H1 (cell line): ENCODE data around the gene NBEA. TPM values are rescaled to one million over a fixed set of nuclear protein-coding genes. Genes with fewer than 3 reads are reported as not detected.

Experiments used
- CTCF ChIA-PET: fragments of 300-600 bp; sonication (Branson Sonifier 250); formaldehyde crosslinking; loops from one replicate; lab custom pipeline; 2021; ENCODE audit not compliant: partially characterized antibody; lab: Charles Lee
- POLR2A ChIA-PET: fragments of 300-600 bp; sonication (Branson Sonifier 250); formaldehyde crosslinking; loops from one replicate; lab custom pipeline; 2021; ENCODE audit warnings: inconsistent platforms; ENCODE audit not compliant: partially characterized antibody; lab: Charles Lee
- DNase-seq, 2 experiments: peaks; one replicate each; pipeline versions ENCODE4 v3.0.0 to v3.0.0-alpha.2; 2010 to 2022; ENCODE audit warnings: low spot score in 2 of 2, low read depth in 1 of 2, mixed read lengths in 1 of 2
- FAIRE-seq: peaks from 2 replicates; lab custom pipeline; 2011; peaks lifted over from hg19 to GRCh38; lab: Jason Lieb, UNC
- H2AFZ ChIP-seq: 2 replicates; pipeline ENCODE4 v1.8.1; 2012; ENCODE audit warnings: low read length, inconsistent platforms
- H2AK5ac ChIP-seq: 2 replicates; pipeline ENCODE4 v1.6.1; 2013; ENCODE audit warnings: low read depth, low read length
- H2BK120ac ChIP-seq: replicated peaks from 2 replicates; pipeline ENCODE3; 2013; ENCODE audit warnings: low read depth, low read length, inconsistent platforms
- H2BK12ac ChIP-seq: 2 replicates; pipeline ENCODE4 v1.6.1; 2013; ENCODE audit warnings: low read depth, low read length
- H2BK15ac ChIP-seq: 2 replicates; pipeline ENCODE4 v1.6.1; 2013; ENCODE audit warnings: low read length
- H2BK20ac ChIP-seq: 2 replicates; pipeline ENCODE4 v1.6.1; 2013; ENCODE audit warnings: low read length
- H2BK5ac ChIP-seq: 2 replicates; pipeline ENCODE4 v1.6.1; 2013; ENCODE audit warnings: low read depth, low read length
- H3K14ac ChIP-seq: 2 replicates; pipeline ENCODE4 v1.6.1; 2013; ENCODE audit warnings: inconsistent platforms; ENCODE audit not compliant: insufficient read length
- H3K18ac ChIP-seq: 2 replicates; pipeline ENCODE4 v1.6.1; 2013; ENCODE audit warnings: low read length; ENCODE audit errors: extremely low read depth
- H3K23ac ChIP-seq: 2 replicates; pipeline ENCODE4 v1.6.1; 2013; ENCODE audit warnings: inconsistent platforms; ENCODE audit not compliant: insufficient read length
- H3K23me2 ChIP-seq: 2 replicates; pipeline ENCODE4 v1.6.1; 2013; ENCODE audit warnings: low read depth, low read length
- H3K27ac ChIP-seq: 2 replicates; pipeline ENCODE4 v1.6.1; 2011; ENCODE audit warnings: low read depth, low read length, inconsistent platforms
- H3K27me3 ChIP-seq, 4 experiments: replicated peaks in 1 of 4; 1 replicate in 1 of 4; 2 replicates in 3 of 4; pipeline versions ENCODE4 v1.6.1 to v1.8.1; 2011 to 2013; ENCODE audit warnings: low read length in 3 of 4, mild to moderate bottlenecking in 3 of 4, inconsistent platforms in 2 of 4, mixed read lengths in 2 of 4, moderate library complexity in 1 of 4; ENCODE audit not compliant: control insufficient read depth in 3 of 4, insufficient read depth in 3 of 4; ENCODE audit errors: extremely low read depth in 1 of 4
- H3K36me3 ChIP-seq, 4 experiments: 2 replicates each; pipeline versions ENCODE4 v1.6.1 to v1.8.1; 2011 to 2013; ENCODE audit warnings: mild to moderate bottlenecking in 4 of 4, low read length in 3 of 4, moderate library complexity in 2 of 4, control low read depth in 1 of 4, inconsistent platforms in 1 of 4; ENCODE audit not compliant: insufficient read depth in 4 of 4, control insufficient read depth in 2 of 4
- H3K4ac ChIP-seq: replicated peaks from 2 replicates; pipeline ENCODE3; 2013; ENCODE audit warnings: low read length, low read depth, mixed read lengths, inconsistent platforms; ENCODE audit not compliant: insufficient read length
- H3K4me1 ChIP-seq, 4 experiments: replicated peaks in 1 of 4; 1 replicate in 1 of 4; 2 replicates in 3 of 4; pipeline versions ENCODE4 v1.6.1 to v1.8.1; 2011 to 2013; ENCODE audit warnings: low read length in 3 of 4, inconsistent platforms in 2 of 4, mixed read lengths in 1 of 4; ENCODE audit not compliant: insufficient read depth in 4 of 4, control insufficient read depth in 3 of 4
- H3K4me2 ChIP-seq, 2 experiments: 2 replicates each; pipeline versions ENCODE4 v1.6.1 to v1.8.1; 2011 to 2013; ENCODE audit warnings: low read depth in 2 of 2, low read length in 2 of 2, control low read depth in 1 of 2, inconsistent platforms in 1 of 2, mild to moderate bottlenecking in 1 of 2; ENCODE audit not compliant: insufficient read depth in 1 of 2
- H3K4me3 ChIP-seq, 4 experiments: fragments of 200-600, 300-600 bp in 1 of 4; sonication (generic), shearing (Covaris generic), sonication (Bioruptor Twin) in 1 of 4; 2 replicates each; pipeline versions ENCODE4 v1.5.1 to v1.8.1; 2011 to 2016; ENCODE audit warnings: low read length in 4 of 4, low read depth in 3 of 4, control low read depth in 2 of 4, inconsistent platforms in 2 of 4, mild to moderate bottlenecking in 2 of 4, mixed read lengths in 1 of 4, moderate library complexity in 1 of 4; ENCODE audit not compliant: insufficient read depth in 2 of 4; ENCODE audit errors: extremely low read depth in 1 of 4
- H3K56ac ChIP-seq: replicated peaks from 2 replicates; pipeline ENCODE3; 2013; ENCODE audit warnings: low read depth, mild to moderate bottlenecking, mixed read lengths, low read length, inconsistent platforms; ENCODE audit not compliant: insufficient read length
- H3K79me1 ChIP-seq: 2 replicates; pipeline ENCODE4 v1.6.1; 2013; ENCODE audit warnings: low read depth, low read length, control low read depth
- H3K79me2 ChIP-seq, 2 experiments: 2 replicates each; pipeline versions ENCODE4 v1.6.1 to v1.8.1; 2012 to 2013; ENCODE audit warnings: low read length in 2 of 2, mild to moderate bottlenecking in 2 of 2, inconsistent platforms in 1 of 2; ENCODE audit not compliant: insufficient read depth in 2 of 2, control insufficient read depth in 1 of 2
- H3K9ac ChIP-seq, 4 experiments: replicated peaks in 1 of 4; 1 replicate in 1 of 4; 2 replicates in 3 of 4; pipeline versions ENCODE4 v1.6.1 to v1.8.1; 2011 to 2013; ENCODE audit warnings: low read depth in 3 of 4, low read length in 3 of 4, control low read depth in 2 of 4, mild to moderate bottlenecking in 2 of 4, moderate library complexity in 2 of 4, inconsistent platforms in 1 of 4; ENCODE audit errors: extremely low read depth in 1 of 4
- H3K9me3 ChIP-seq, 2 experiments: 2 replicates each; pipeline versions ENCODE4 v1.6.1 to v1.8.1; 2012 to 2013; ENCODE audit warnings: mild to moderate bottlenecking in 2 of 2, moderate library complexity in 2 of 2, control low read depth in 1 of 2, inconsistent platforms in 1 of 2, low read depth in 1 of 2, low read length in 1 of 2, mixed read lengths in 1 of 2; ENCODE audit not compliant: insufficient read depth in 2 of 2
- H4K20me1 ChIP-seq, 2 experiments: replicated peaks in 1 of 2; 2 replicates each; pipeline versions ENCODE3 to v1.8.1; 2011 to 2013; ENCODE audit warnings: inconsistent platforms in 2 of 2, low read length in 2 of 2, mild to moderate bottlenecking in 1 of 2; ENCODE audit not compliant: insufficient read depth in 2 of 2, control insufficient read depth in 1 of 2
- H4K5ac ChIP-seq: 2 replicates; pipeline ENCODE4 v1.6.1; 2013; ENCODE audit warnings: low read length, low read depth, mixed read lengths, inconsistent platforms; ENCODE audit not compliant: insufficient read length
- H4K8ac ChIP-seq: 2 replicates; pipeline ENCODE4 v1.8.0; 2013; ENCODE audit warnings: mild to moderate bottlenecking, moderate library complexity, low read length, inconsistent platforms; ENCODE audit not compliant: insufficient read depth; ENCODE audit errors: extremely low read depth
- H4K91ac ChIP-seq: replicated peaks from 2 replicates; pipeline ENCODE3; 2013; ENCODE audit warnings: low read length, mixed read lengths, inconsistent platforms; ENCODE audit not compliant: insufficient read length
- CREB1 ChIP-seq: IDR thresholded peaks from 2 replicates; pipeline ENCODE4 v1.6.1; 2012; ENCODE audit warnings: inconsistent platforms
- FOSL1 ChIP-seq: IDR thresholded peaks from 2 replicates; pipeline ENCODE4 v1.6.1; 2011; ENCODE audit warnings: mild to moderate bottlenecking, low read depth, low read length, moderate library complexity; ENCODE audit not compliant: insufficient read depth
- GTF2F1 ChIP-seq: IDR thresholded peaks from 2 replicates; pipeline ENCODE4 v1.6.1; 2012; ENCODE audit warnings: low read depth, low read length, improper control_type of control experiment, borderline replicate concordance
- HDAC6 ChIP-seq: IDR thresholded peaks from one replicate; pipeline ENCODE4 v1.7.1; 2012; ENCODE audit warnings: low read depth, mild to moderate bottlenecking, inconsistent platforms, low read length, moderate library complexity
- JUN ChIP-seq: IDR thresholded peaks from 2 replicates; pipeline ENCODE4 v1.6.1; 2011; ENCODE audit warnings: low read depth, mild to moderate bottlenecking, improper control_type of control experiment, low read length
- JUND ChIP-seq: IDR thresholded peaks from 2 replicates; pipeline ENCODE4 v1.6.1; 2011; ENCODE audit warnings: mild to moderate bottlenecking, improper control_type of control experiment, low read length
- KDM1A ChIP-seq: fragments of 200-600, 300-600 bp; sonication (generic); IDR thresholded peaks from 2 replicates; pipeline ENCODE4 v1.7.1; 2016; ENCODE audit warnings: mild to moderate bottlenecking, low read length, borderline replicate concordance
- MAX ChIP-seq: IDR thresholded peaks from 2 replicates; pipeline ENCODE4 v1.6.1; 2012; ENCODE audit warnings: inconsistent platforms
- POLR2AphosphoS5 ChIP-seq: IDR thresholded peaks from 2 replicates; pipeline ENCODE4 v1.6.1; 2011; ENCODE audit warnings: low read depth, low read length
- RBBP5 ChIP-seq: IDR thresholded peaks from 2 replicates; pipeline ENCODE4 v1.7.1; 2012; ENCODE audit warnings: low read depth, mild to moderate bottlenecking, inconsistent platforms, low read length, moderate library complexity, borderline replicate concordance
- SP2 ChIP-seq: IDR thresholded peaks from 2 replicates; pipeline ENCODE4 v1.6.1; 2012; ENCODE audit warnings: mild to moderate bottlenecking, low read length, inconsistent platforms
- TCF12 ChIP-seq: IDR thresholded peaks from 2 replicates; pipeline ENCODE4 v1.6.1; 2011; ENCODE audit warnings: low read depth, mild to moderate bottlenecking, low read length
- TEAD4 ChIP-seq: IDR thresholded peaks from 2 replicates; pipeline ENCODE4 v1.6.1; 2012; ENCODE audit warnings: low read depth, low read length, inconsistent platforms, mixed read lengths
- USF2 ChIP-seq: IDR thresholded peaks from 2 replicates; pipeline ENCODE4 v1.6.1; 2011; ENCODE audit warnings: low read length, improper control_type of control experiment
- ZNF274 ChIP-seq: IDR thresholded peaks from 2 replicates; pipeline ENCODE4 v1.7.0; 2012; ENCODE audit warnings: low read length, borderline replicate concordance; ENCODE audit errors: extremely low read depth
- WGBS, 2 experiments: shearing (Covaris generic) in 1 of 2; methylation state at CpG; one replicate each; pipeline versions ENCODE4 v1.1.6 to v1.1.7; 2013 to 2015; ENCODE audit warnings: low lambda C conversion rate in 2 of 2, mixed read lengths in 2 of 2, inconsistent platforms in 1 of 2, low coverage in 1 of 2, missing lambda C conversion rate in 1 of 2; ENCODE audit not compliant: insufficient replicate concordance in 2 of 2, insufficient coverage in 1 of 2, insufficient read length in 1 of 2; ENCODE audit errors: extremely low coverage in 1 of 2, missing lambda C conversion rate in 1 of 2; 5-methylcytosine and 5-hydroxymethylcytosine counted together
- polyA plus RNA-seq, 7 experiments: library from polyadenylated mRNA; depleted of rRNA in 3 of 7; stranded (reverse) in 5 of 7; unstranded in 2 of 7; fragments of >200 nt in 5 of 7; fragments of 200-250 nt in 2 of 7; gene quantifications; 1 replicate in 5 of 7; 2 replicates in 1 of 7; 4 replicates in 1 of 7; pipeline versions ENCODE4 v1.2.1 to v1.2.3, GENCODE V29; 2011 to 2013; ENCODE audit warnings: missing spikeins in 2 of 7, mixed read lengths in 2 of 7
- total RNA-seq: library from RNA; stranded (reverse); fragmentation: NEBNext Ultra II Directional; extraction: Animal tissue kit (Norgen Biotek cat#: 25700); gene quantifications from 2 replicates; pipeline ENCODE4 v1.2.1, GENCODE V29; 2021

Gene NBEA
- total and polyA plus RNA-seq, 2 of the 8 experiments (the other 6 are each of a cell fraction or from before 2014, with no cell fraction given): 14.2 to 21.5 TPM

- no peaks in the 10 kb centered on the region for H3K79me1 ChIP-seq
- H3K36me3 ChIP-seq: peaks cover 0 to 7% (median 1%) of the 10 kb centered on the region in 4 experiments; a peak in 3 of 8 replicates
- no peak overlapping the region for H2AFZ ChIP-seq
- H4K91ac ChIP-seq: no peak overlapping the region
- no peak overlapping the region for H3K9ac ChIP-seq
- no peak for FAIRE-seq
- H3K4me2 ChIP-seq: no peak overlapping the region
- H3K4me3 ChIP-seq: no peak overlapping the region
- ChIA-PET CTCF (no interaction called here), POLR2A (no interaction called here)
- H2AK5ac ChIP-seq: no peak overlapping the region
- H2BK120ac ChIP-seq: no peak overlapping the region
- no peak overlapping the region for H3K18ac ChIP-seq
- H3K4ac ChIP-seq: no peak overlapping the region
- H2BK15ac ChIP-seq: no peak overlapping the region
- no peak overlapping the region for H2BK20ac ChIP-seq
- H3K23me2 ChIP-seq: no peaks in the 10 kb centered on the region
- H2BK12ac ChIP-seq: no peak overlapping the region
- no peaks in the 10 kb centered on the region for H3K79me2 ChIP-seq
- H3K56ac ChIP-seq: no peak overlapping the region
- no peaks in the 10 kb centered on the region for H3K4me1 ChIP-seq
- 90% methylated on average over 3 of the region's 4 CpGs; no CpG with 5 or more reads in 1 of the 2 experiments for WGBS, 2 experiments
- no peak overlapping the region for H4K8ac ChIP-seq
- H4K20me1 ChIP-seq: no peaks in the 10 kb centered on the region
- no peak overlapping the region for H3K14ac ChIP-seq
- DNase-seq: no peak
- H3K23ac ChIP-seq: no peak overlapping the region
- no peak overlapping the region for H4K5ac ChIP-seq
- no peaks in the 10 kb centered on the region for H3K9me3 ChIP-seq
- H2BK5ac ChIP-seq: no peak overlapping the region
- H3K27me3 ChIP-seq: no peaks in the 10 kb centered on the region
- H3K27ac ChIP-seq: no peak overlapping the region
- no peak for TF ChIP-seq POLR2AphosphoS5
- no peak for TF ChIP-seq USF2
- TF ChIP-seq CREB1: no peak
- TF ChIP-seq TEAD4: no peak
- no peak for TF ChIP-seq FOSL1
- no peak for TF ChIP-seq GTF2F1
- no peak for TF ChIP-seq KDM1A
- no peak for TF ChIP-seq JUND
- TF ChIP-seq MAX: no peak
- no peak for TF ChIP-seq TCF12
- TF ChIP-seq RBBP5: no peak
- TF ChIP-seq JUN: no peak
- no peak for TF ChIP-seq SP2
- no peak for TF ChIP-seq ZNF274
- no peak for TF ChIP-seq HDAC6
Measured at GRCh38 chr13:35139591-35139990, 197.5 kb downstream of the NBEA start.
